Activated CD8-positive, alpha-beta memory T cell treated with anti-CD3 and anti-CD28 coated beads, Interleukin-2, amount 50 U/mL, for 24 hours (primary cell): Measurements from ENCODE around the gene ANTKMT.

Experiments
- DNase-seq: peaks from one replicate; pipeline ENCODE4 v3.0.0-alpha.2; 2020; ENCODE audit errors: extremely low read depth

ANTKMT gene

GRCh38 chr16:715477-716199, 5.3 kb upstream of the ANTKMT start:
- no peak for DNase-seq

- no peak for DNase-seq
Observed at GRCh38 chr16:716200-716568, 4.8 kb upstream of the ANTKMT start.

GRCh38 chr16:716768-717325, 4.1 kb upstream of the ANTKMT start:
- DNase-seq: no peak

- no peak for DNase-seq
Observed at GRCh38 chr16:717450-718245, 3.3 kb upstream of the ANTKMT start.

- DNase-seq: no peak
Observed at GRCh38 chr16:718389-718788, 2.6 kb upstream of the ANTKMT start.

GRCh38 chr16:718922-719321, 2.0 kb upstream of the ANTKMT start:
- DNase-seq: no peak

- DNase-seq: no peak
Observed at GRCh38 chr16:719815-720446, 1.0 kb upstream of the ANTKMT start.

- DNase-seq: no peak
Observed at GRCh38 chr16:720447-720989, 428 bp upstream of the ANTKMT start.

- DNase-seq: no peak
Observed at GRCh38 chr16:721765-722540, 1.0 kb downstream of the ANTKMT start.

- DNase-seq: no peak
Observed at GRCh38 chr16:722835-723633, 2.1 kb downstream of the ANTKMT start.

GRCh38 chr16:723695-724094, 2.7 kb downstream of the ANTKMT start:
- no peak for DNase-seq

- DNase-seq: no peak
Observed at GRCh38 chr16:724188-725040, 3.5 kb downstream of the ANTKMT start.

GRCh38 chr16:725041-725376, 4.1 kb downstream of the ANTKMT start:
- DNase-seq: no peak

- no peak for DNase-seq
Observed at GRCh38 chr16:725463-726187, 4.7 kb downstream of the ANTKMT start.

GRCh38 chr16:726188-726437, 5.2 kb downstream of the ANTKMT start:
- DNase-seq: no peak

- DNase-seq: no peak
Observed at GRCh38 chr16:726438-727290, 5.7 kb downstream of the ANTKMT start, which contains the start of the genes CCDC78 and HAGHL. TSS of gene CCDC78 (minus strand) at chr16:726443. CDS start at chr16:726367, 76 bp downstream. TSS of gene HAGHL (plus strand) at chr16:727106. CDS start at chr16:727510, 404 bp downstream.

- no peak for DNase-seq
Observed at GRCh38 chr16:727291-727977, 6.5 kb downstream of the ANTKMT start.
